IMR-90 (cell line): Measurements from ENCODE around the gene C14orf119. TPM values are rescaled to one million over a fixed set of nuclear protein-coding genes. Genes with fewer than 3 reads are reported as not detected.

Experiments
- ATAC-seq: fragments of 200-7000 bp; cut with Tn5 transposase; 2 replicates; pipeline ENCODE4 v1.9.1; 2020; ENCODE audit warnings: low read depth, mild to moderate bottlenecking, moderate library complexity
- BruUV-seq: library from RNA; stranded (reverse); fragments of 400-500 nt; replicated peaks from 2 replicates; lab custom pipeline; 2021; lab: Mats Ljungman, UMichigan
- CTCF ChIA-PET: fragments of 300-600 bp; formaldehyde crosslinking; extraction: SDS; loops from one replicate; lab custom pipeline; 2021; ENCODE audit warnings: antibody characterized with exemption; lab: Yijun Ruan, JAX
- POLR2A ChIA-PET: fragments of 300-600 bp; sonication (Branson Sonifier 250); formaldehyde crosslinking; loops from one replicate; lab custom pipeline; 2022; ENCODE audit warnings: antibody characterized with exemption; ENCODE audit not compliant: unreplicated experiment; lab: Charles Lee
- DNase-seq: peaks from one replicate; pipeline ENCODE4 v3.0.0; 2013
- H2AFZ ChIP-seq: replicated peaks from 2 replicates; pipeline ENCODE3; 2013; ENCODE audit warnings: low read length, mild to moderate bottlenecking; ENCODE audit not compliant: poor library complexity
- H2AK5ac ChIP-seq: 2 replicates; pipeline ENCODE4 v1.6.1; 2013; ENCODE audit warnings: low read depth, low read length, inconsistent platforms
- H2AK9ac ChIP-seq: replicated peaks from 2 replicates; pipeline ENCODE3; 2013; ENCODE audit warnings: mild to moderate bottlenecking, low read depth, low read length, moderate library complexity; ENCODE audit not compliant: poor library complexity
- H2BK120ac ChIP-seq: 2 replicates; pipeline ENCODE4 v1.6.1; 2013; ENCODE audit warnings: low read depth, low read length, inconsistent platforms
- H2BK15ac ChIP-seq: 3 replicates; pipeline ENCODE4 v1.6.1; 2013; ENCODE audit warnings: low read depth, low read length, inconsistent platforms
- H2BK20ac ChIP-seq: 2 replicates; pipeline ENCODE4 v1.6.1; 2013; ENCODE audit warnings: low read depth, mild to moderate bottlenecking, inconsistent platforms, low read length, moderate library complexity
- H2BK5ac ChIP-seq: 2 replicates; pipeline ENCODE4 v1.6.1; 2013; ENCODE audit warnings: mild to moderate bottlenecking, low read depth, low read length, inconsistent platforms; ENCODE audit not compliant: poor library complexity, severe bottlenecking
- H3K14ac ChIP-seq: replicated peaks from 2 replicates; pipeline ENCODE4 v1.6.1; 2013; ENCODE audit warnings: low read depth, low read length, inconsistent platforms
- H3K18ac ChIP-seq: 2 replicates; pipeline ENCODE4 v1.6.1; 2013; ENCODE audit warnings: low read depth, low read length, control low read depth
- H3K23ac ChIP-seq: 2 replicates; pipeline ENCODE4 v1.6.1; 2013; ENCODE audit warnings: low read depth, low read length, inconsistent platforms
- H3K27ac ChIP-seq: 2 replicates; pipeline ENCODE4 v1.5.1; 2013; ENCODE audit warnings: mild to moderate bottlenecking, control low read depth, low read length; ENCODE audit not compliant: insufficient read depth
- H3K27me3 ChIP-seq: 2 replicates; pipeline ENCODE4 v1.6.1; 2013; ENCODE audit warnings: low read length; ENCODE audit not compliant: control insufficient read depth, insufficient read depth
- H3K36me3 ChIP-seq: 2 replicates; pipeline ENCODE4 v1.6.1; 2013; ENCODE audit warnings: low read length, mixed read lengths; ENCODE audit not compliant: control insufficient read depth, insufficient read depth
- H3K4ac ChIP-seq: 2 replicates; pipeline ENCODE4 v1.6.1; 2013; ENCODE audit warnings: low read depth, low read length, inconsistent platforms
- H3K4me1 ChIP-seq: 2 replicates; pipeline ENCODE4 v1.6.1; 2013; ENCODE audit warnings: low read length, mixed read lengths; ENCODE audit not compliant: control insufficient read depth, insufficient read depth
- H3K4me2 ChIP-seq: 2 replicates; pipeline ENCODE4 v1.6.1; 2013; ENCODE audit warnings: low read depth, mild to moderate bottlenecking, control low read depth, low read length, moderate library complexity
- H3K4me3 ChIP-seq: 2 replicates; pipeline ENCODE4 v1.5.1; 2013; ENCODE audit warnings: low read depth, mild to moderate bottlenecking, control low read depth, low read length, moderate library complexity; ENCODE audit not compliant: insufficient read depth
- H3K56ac ChIP-seq: 2 replicates; pipeline ENCODE4 v1.6.1; 2013; ENCODE audit warnings: low read length, inconsistent platforms; ENCODE audit not compliant: insufficient read depth; ENCODE audit errors: extremely low read depth
- H3K79me1 ChIP-seq, 2 experiments: 2 replicates each; pipeline ENCODE4 v1.6.1; 2013; ENCODE audit warnings: low read length in 2 of 2, inconsistent platforms in 1 of 2, low read depth in 1 of 2
- H3K9ac ChIP-seq: 2 replicates; pipeline ENCODE4 v1.6.1; 2013; ENCODE audit warnings: low read depth, low read length, control low read depth
- H3K9me1 ChIP-seq: 2 replicates; pipeline ENCODE4 v1.6.1; 2013; ENCODE audit warnings: low read length, inconsistent platforms; ENCODE audit not compliant: insufficient read depth
- H3K9me3 ChIP-seq: 2 replicates; pipeline ENCODE4 v1.6.1; 2013; ENCODE audit warnings: low read length; ENCODE audit not compliant: control insufficient read depth, insufficient read depth
- H4K20me1 ChIP-seq: 2 replicates; pipeline ENCODE4 v1.6.1; 2013; ENCODE audit warnings: low read length, inconsistent platforms; ENCODE audit not compliant: insufficient read depth
- H4K5ac ChIP-seq: 2 replicates; pipeline ENCODE4 v1.6.1; 2013; ENCODE audit warnings: mild to moderate bottlenecking, low read depth, low read length, control low read depth
- H4K8ac ChIP-seq, 2 experiments: 2 replicates each; pipeline ENCODE4 v1.6.1; 2013; ENCODE audit warnings: low read depth in 2 of 2, low read length in 2 of 2, control low read depth in 1 of 2, inconsistent platforms in 1 of 2
- H4K91ac ChIP-seq: 2 replicates; pipeline ENCODE4 v1.6.1; 2013; ENCODE audit warnings: low read depth, low read length, inconsistent platforms; ENCODE audit not compliant: insufficient read depth
- BHLHE40 ChIP-seq: fragments of 150-350 bp; IDR thresholded peaks from 2 replicates; pipeline ENCODE4 v1.6.1; 2016; ENCODE audit warnings: mild to moderate bottlenecking, low read depth, low read length
- CEBPB ChIP-seq: IDR thresholded peaks from 2 replicates; pipeline ENCODE4 v1.6.1; 2012; ENCODE audit warnings: low read depth, low read length, improper control_type of control experiment
- CHD1 ChIP-seq: IDR thresholded peaks from 2 replicates; pipeline ENCODE4 v1.6.1; 2012; ENCODE audit warnings: low read depth, low read length, improper control_type of control experiment
- CTCF ChIP-seq: conservative IDR thresholded peaks from 2 replicates; pipeline ENCODE4 v1.5.1; 2012; ENCODE audit warnings: mild to moderate bottlenecking, low read depth, low read length, improper control_type of control experiment
- ELK1 ChIP-seq: fragments of 150-350 bp; IDR thresholded peaks from 2 replicates; pipeline ENCODE4 v1.6.1; 2016; ENCODE audit warnings: low read depth, mild to moderate bottlenecking, low read length, moderate library complexity, borderline replicate concordance
- FOS ChIP-seq: fragments of 150-350 bp; IDR thresholded peaks from 2 replicates; pipeline ENCODE4 v1.6.1; 2016; ENCODE audit warnings: low read depth, low read length
- MAFK ChIP-seq: IDR thresholded peaks from 2 replicates; pipeline ENCODE4 v1.6.1; 2012; ENCODE audit warnings: low read depth, low read length, improper control_type of control experiment
- MAZ ChIP-seq: IDR thresholded peaks from 2 replicates; pipeline ENCODE4 v1.6.1; 2012; ENCODE audit warnings: low read depth, mild to moderate bottlenecking, low read length, improper control_type of control experiment, moderate library complexity, borderline replicate concordance
- MXI1 ChIP-seq: IDR thresholded peaks from 2 replicates; pipeline ENCODE4 v1.6.1; 2012; ENCODE audit warnings: low read depth, mild to moderate bottlenecking, low read length, moderate library complexity, borderline replicate concordance
- NFE2L2 ChIP-seq: fragments of 150-350 bp; IDR thresholded peaks from 2 replicates; pipeline ENCODE4 v1.6.1; 2016; ENCODE audit warnings: low read depth, mild to moderate bottlenecking, low read length
- POLR2A ChIP-seq: IDR thresholded peaks from 2 replicates; pipeline ENCODE4 v1.6.1; 2012; ENCODE audit warnings: mild to moderate bottlenecking, low read depth, low read length
- RAD21 ChIP-seq: IDR thresholded peaks from 2 replicates; pipeline ENCODE4 v1.6.1; 2012; ENCODE audit warnings: low read length, improper control_type of control experiment
- RCOR1 ChIP-seq: IDR thresholded peaks from 2 replicates; pipeline ENCODE4 v1.6.1; 2012; ENCODE audit warnings: mild to moderate bottlenecking, low read length, improper control_type of control experiment; ENCODE audit not compliant: insufficient replicate concordance
- RFX5 ChIP-seq: IDR thresholded peaks from 2 replicates; pipeline ENCODE4 v1.8.0; 2012; ENCODE audit warnings: low read depth, mild to moderate bottlenecking, low read length, moderate library complexity
- SMC3 ChIP-seq: fragments of 150-350 bp; IDR thresholded peaks from 2 replicates; pipeline ENCODE4 v1.6.1; 2016; ENCODE audit warnings: low read depth, mild to moderate bottlenecking, antibody characterized with exemption, low read length, moderate library complexity
- USF2 ChIP-seq: fragments of 150-350 bp; IDR thresholded peaks from 2 replicates; pipeline ENCODE4 v1.6.1; 2017; ENCODE audit warnings: mild to moderate bottlenecking, antibody characterized with exemption, low read length, low read depth
- WGBS, 2 experiments: methylation state at CpG; one replicate each; pipeline versions ENCODE4 v1.1.5 to v1.1.7; 2013; ENCODE audit warnings: missing lambda C conversion rate in 2 of 2; ENCODE audit not compliant: insufficient read length in 1 of 2; ENCODE audit errors: extremely low coverage in 2 of 2; 5-methylcytosine and 5-hydroxymethylcytosine counted together
- dilution Hi-C: fragments of 300-500 bp; cut with HindIII; formaldehyde crosslinking; loops from one replicate; pipeline ENCODE4 v1.14.3; 2018; ENCODE audit warnings: low sequenced_read_pairs; ENCODE audit not compliant: unreplicated experiment
- in situ Hi-C: fragments of 300-500 bp; cut with MboI; formaldehyde crosslinking; loops from 3 replicates; pipeline ENCODE4 v1.14.3; 2019; ENCODE audit warnings: low sequenced_read_pairs, inconsistent platforms, mixed read lengths
- intact Hi-C: fragments of 100-400 bp; cut with micrococcal nuclease; formaldehyde crosslinking; loops from 2 replicates; pipeline ENCODE4 v1.10.0; 2022
- polyA plus RNA-seq, 3 experiments: library from polyadenylated mRNA; depleted of rRNA; stranded (reverse); fragments of >200 nt; gene quantifications; 2 replicates each; pipeline ENCODE4 v1.2.3, GENCODE V29; 2012; ENCODE audit warnings: low replicate concordance in 1 of 3
- total RNA-seq: library from RNA; depleted of rRNA; stranded (reverse); fragments of >200 nt; gene quantifications from 2 replicates; pipeline ENCODE4 v1.2.3, GENCODE V29; 2012

Gene C14orf119
- total and polyA plus RNA-seq, 2 of the 4 experiments (the other 2 are of a cell fraction): 74.0 to 83.7 TPM

GRCh38 chr14:23132970-23133369 lies 37.7 kb downstream of the C14orf119 start:
- Histone ChIP-seq H3K4ac (no peak overlapping the region), H3K9me3 (no peaks in the 10 kb centered on the region), H3K79me1 (no peaks in the 10 kb centered on the region), H4K91ac (no peak overlapping the region), H2AFZ (no peak overlapping the region), H3K9ac (no peak overlapping the region), H2AK9ac (no peak overlapping the region), H3K56ac (no peak overlapping the region), H3K4me1 (no peaks in the 10 kb centered on the region), H3K27ac (no peak overlapping the region), H3K36me3 (no peaks in the 10 kb centered on the region), H2AK5ac (no peak overlapping the region), H3K4me2 (no peak overlapping the region), H3K14ac (no peak overlapping the region), H2BK5ac (no peak overlapping the region), H4K8ac (no peak overlapping the region), H3K4me3 (no peak overlapping the region), H4K20me1 (no peaks in the 10 kb centered on the region), H2BK120ac (no peak overlapping the region), H3K9me1 (no peaks in the 10 kb centered on the region), H4K5ac (no peak overlapping the region), H3K27me3 (peaks cover 37% of the 10 kb centered on the region), H2BK20ac (no peak overlapping the region), H2BK15ac (no peak overlapping the region), H3K18ac (no peak overlapping the region), H3K23ac (no peak overlapping the region)
- no TSS peak for BruUV-seq
- ATAC-seq (no peak), DNase-seq (no peak)
- dilution Hi-C loops: no loop called here
- POLR2A ChIA-PET: no interaction called here
- intact Hi-C loops: no loop called here
- in situ Hi-C loops: no loop called here
- no CpG with 5 or more reads among the region's 8 CpGs for WGBS, 2 experiments
- CTCF ChIA-PET: no interaction called here
- TF ChIP-seq MXI1 (no peak), MAZ (no peak), CTCF (no peak), MAFK (no peak), USF2 (no peak), CEBPB (no peak), RCOR1 (no peak), SMC3 (no peak), FOS (no peak), NFE2L2 (no peak), RFX5 (no peak), CHD1 (no peak), POLR2A (no peak), RAD21 (no peak), ELK1 (no peak), BHLHE40 (no peak)
